ENCODE data around the gene DOCK4.

GRCh38 chr7:111998326-111998725 lies 207.9 kb downstream of the DOCK4 start:
- no peak for TF ChIP-seq CTCF (IDR thresholded peaks at IDR 0.05; ENCODE audit: low read depth, low read length, missing input control)
- no peak for TF ChIP-seq FOXA1 (IDR thresholded peaks at IDR 0.05)
- no peak for TF ChIP-seq RAD21 (IDR thresholded peaks at IDR 0.05)
- no peak for TF ChIP-seq TAF1 (conservative IDR thresholded peaks at IDR 0.05)
- TF ChIP-seq MAX (IDR thresholded peaks at IDR 0.05): no peak
- TF ChIP-seq ATF3 (IDR thresholded peaks at IDR 0.05): no peak
- TF ChIP-seq ZBTB33 (IDR thresholded peaks at IDR 0.05): no peak

All from liver (tissue), 3 donors.